Measurements from ENCODE around the gene ELAVL1.

- TF ChIP-seq REST (IDR thresholded peaks at IDR 0.05; ENCODE audit: low read depth, low read length) = no peak
- TF ChIP-seq RFX5 (IDR thresholded peaks at IDR 0.05; ENCODE audit: low read length) = no peak
- TF ChIP-seq CTCF (IDR thresholded peaks at IDR 0.05) = no peak
- TF ChIP-seq MAX (IDR thresholded peaks at IDR 0.05; ENCODE audit: low read depth) = no peak
- TF ChIP-seq EP300 (IDR thresholded peaks at IDR 0.05; ENCODE audit: borderline replicate concordance in 1 of 2, low read depth in 1 of 2, low read length in 1 of 2) = no peak
- no peak for TF ChIP-seq TCF12 (IDR thresholded peaks at IDR 0.05)
- TF ChIP-seq TAF1 (IDR thresholded peaks at IDR 0.05; ENCODE audit: borderline replicate concordance, low read depth, low read length) = no peak
- TF ChIP-seq FOXM1 (IDR thresholded peaks at IDR 0.05; ENCODE audit: low read depth) = no peak
- no peak for TF ChIP-seq FOXJ3 (CRISPR knock-in tag; IDR thresholded peaks at IDR 0.05)
Observed at GRCh38 chr19:7927605-7928333, 77.7 kb downstream of the ELAVL1 start.

All from SK-N-SH (cell line).